K562 (cell line): ENCODE results near the gene ERVFRD-1. TPM values are rescaled to one million over a fixed set of nuclear protein-coding genes. Genes with fewer than 3 reads are reported as not detected.

ENCODE experiments used
- AFF1 ChIP-seq, 2 experiments: fragments of 450-650 bp; IDR thresholded peaks; 2 replicates each; pipeline ENCODE4 v1.6.1; 2018; ENCODE audit warnings: mild to moderate bottlenecking in 2 of 2, low read depth in 1 of 2; ENCODE audit not compliant: partially characterized antibody in 2 of 2
- ATF6 ChIP-seq: sonication (generic); formaldehyde crosslinking; IDR thresholded peaks from 2 replicates; pipeline ENCODE4 v1.4.0; 2020; ENCODE audit warnings: mild to moderate bottlenecking, missing genetic modification reagents
- FOXM1 ChIP-seq, 2 experiments: fragments of 450-650 bp in 1 of 2; sonication (generic) in 1 of 2; formaldehyde crosslinking in 1 of 2; IDR thresholded peaks; 2 replicates each; pipeline versions ENCODE4 v1.6.1 to v1.9.0; 2017 to 2022; ENCODE audit warnings: low read depth in 2 of 2, mild to moderate bottlenecking in 2 of 2, missing genetic modification reagents in 1 of 2, moderate library complexity in 1 of 2
- IRF2 ChIP-seq: sonication (generic); formaldehyde crosslinking; IDR thresholded peaks from 2 replicates; pipeline ENCODE4 v1.8.1; 2022; ENCODE audit warnings: mild to moderate bottlenecking, missing genetic modification reagents
- NR0B1 ChIP-seq: fragments of 450-650 bp; IDR thresholded peaks from one replicate; pipeline ENCODE4 v1.6.1; 2018; ENCODE audit warnings: mild to moderate bottlenecking, moderate library complexity; ENCODE audit not compliant: partially characterized antibody
- PHB ChIP-seq: fragments of 250-450 bp; sonication (Bioruptor Pico); IDR thresholded peaks from 2 replicates; pipeline ENCODE4 v1.5.0; 2021
- STAT5A ChIP-seq: IDR thresholded peaks from 2 replicates; pipeline ENCODE4 v1.6.1; 2012; ENCODE audit warnings: low read length, inconsistent platforms, borderline replicate concordance
- TARDBP ChIP-seq: fragments of 450-650 bp; IDR thresholded peaks from 2 replicates; pipeline ENCODE4 v1.6.1; 2016
- ZNF24 ChIP-seq: fragments of 450-650 bp; IDR thresholded peaks from 2 replicates; pipeline ENCODE4 v1.6.1; 2016
- ZNF407 ChIP-seq: fragments of 450-650 bp; IDR thresholded peaks from 2 replicates; pipeline ENCODE4 v1.6.1; 2016; ENCODE audit warnings: low read depth
- ZNF589 ChIP-seq: fragments of 200-800 bp; sonication (Bioruptor generic); IDR thresholded peaks from 2 replicates; pipeline ENCODE4 v1.6.1; 2016; ENCODE audit warnings: low read depth, missing genetic modification characterization, missing compliant biosample characterization
- polyA plus RNA-seq, 8 experiments: library from polyadenylated mRNA; depleted of rRNA in 4 of 8; stranded (reverse) in 5 of 8; unstranded in 3 of 8; fragments of >200 nt; fragmentation: Nextera tagmentation in 2 of 8; fragmentation: Illumina TruSeq in 1 of 8; extraction: Ambion mirVana in 2 of 8; extraction: Trizol in 1 of 8; gene quantifications; 2 replicates each; pipeline versions ENCODE4 v1.2.1 to v1.2.3, GENCODE V29; 2011 to 2014; ENCODE audit warnings: inconsistent platforms in 1 of 8, missing spikeins in 1 of 8
- total RNA-seq, 7 experiments: library from RNA; depleted of rRNA in 6 of 7; stranded (reverse); fragments of >200 nt in 6 of 7; fragmentation: Illumina TruSeq in 2 of 7; extraction: Trizol in 2 of 7; gene quantifications; 2 replicates each; pipeline versions ENCODE4 v1.2.1 to v1.2.3, GENCODE V29; 2011 to 2021; ENCODE audit warnings: low replicate concordance in 1 of 7

The ERVFRD-1 gene
- total and polyA plus RNA-seq, 9 of the 15 experiments (the other 6 are each of a cell fraction or from before 2014, with no cell fraction given), result 0.05 to 0.14 (median 0.09) TPM; not detected in 2

- no peak for TF ChIP-seq NR0B1
- TF ChIP-seq AFF1 (IDR thresholded peaks at IDR 0.05; ENCODE audit: low read depth in 1 of 2, partially characterized antibody in 2 of 2), result no peak
- no peak for TF ChIP-seq TARDBP
- TF ChIP-seq ZNF24, result no peak
- TF ChIP-seq STAT5A, result no peak
- TF ChIP-seq ZNF589 (CRISPR knock-in tag), result no peak
- TF ChIP-seq ATF6 (CRISPR knock-in tag), result 0 out of 2 replicates have a peak, but pooled peaks have one; percentile 31
- no peak for TF ChIP-seq ZNF407
- no peak for TF ChIP-seq IRF2 (CRISPR knock-in tag)
- TF ChIP-seq PHB (CRISPR knock-in tag), result no peak
- TF ChIP-seq FOXM1 (IDR thresholded peaks at IDR 0.05; ENCODE audit: low read depth), result no peak
- TF ChIP-seq FOXM1 (CRISPR knock-in tag; IDR thresholded peaks at IDR 0.05; ENCODE audit: low read depth), result no peak
Observed at GRCh38 chr6:11092668-11093375, 18.7 kb downstream of the ERVFRD-1 start (continued).
